Right renal pelvis (tissue), 4 donors: Measurements from ENCODE around the gene SUGCT. TPM values are rescaled to one million over a fixed set of nuclear protein-coding genes. Genes with fewer than 3 reads are reported as not detected.

ENCODE experiments used
- DNase-seq, 4 donors: peaks; one replicate each; pipeline ENCODE4 v3.0.0-alpha.2; 2013; ENCODE audit warnings: low read depth in 4 of 4, low spot score in 3 of 4, missing footprints in 1 of 4
- polyA plus RNA-seq, 4 donors: library from polyadenylated mRNA; unstranded; fragments of 120-200 nt; gene quantifications; one replicate each; pipeline ENCODE4 v1.2.1, GENCODE V29; 2013; ENCODE audit not compliant: insufficient read length in 4 of 4

The SUGCT gene
- polyA plus RNA-seq, 4 donors: 12.1 to 17.6 (median 15.0) TPM

DNA sequence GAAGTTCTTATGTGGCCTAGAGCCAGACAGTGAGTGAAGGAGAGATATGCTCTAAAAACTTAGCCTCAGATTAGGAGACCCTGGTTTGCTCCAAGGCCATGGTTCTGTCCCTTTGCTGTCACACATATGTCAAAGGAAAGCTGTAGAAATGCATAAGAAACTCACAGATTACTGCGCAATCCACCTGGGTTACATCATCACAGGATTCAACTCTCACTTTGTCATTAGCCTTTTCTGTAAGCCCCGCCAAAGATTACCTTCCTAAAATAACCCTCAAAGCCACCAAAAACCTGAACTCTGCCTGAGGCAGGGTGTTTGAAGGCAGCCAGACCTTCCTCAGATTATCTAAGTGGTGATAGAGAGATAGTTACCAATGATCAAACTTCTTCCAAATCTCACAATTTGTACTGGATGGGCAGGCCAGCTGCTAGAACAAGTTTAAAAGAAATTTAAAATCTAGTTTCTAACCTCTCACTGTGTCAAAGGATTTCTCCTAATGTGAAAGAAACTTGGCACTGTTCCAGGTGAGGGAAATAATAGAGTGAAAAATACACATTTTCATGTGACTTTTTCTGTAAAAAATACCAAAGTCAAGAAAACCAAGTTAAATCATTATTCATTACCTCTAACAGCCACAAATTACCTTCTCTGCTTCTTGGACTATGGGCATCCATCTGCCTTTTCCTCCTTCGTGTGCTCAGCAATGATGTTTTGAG is 567.2 kb downstream of the SUGCT start:
- DNase-seq: no peak

DNA sequence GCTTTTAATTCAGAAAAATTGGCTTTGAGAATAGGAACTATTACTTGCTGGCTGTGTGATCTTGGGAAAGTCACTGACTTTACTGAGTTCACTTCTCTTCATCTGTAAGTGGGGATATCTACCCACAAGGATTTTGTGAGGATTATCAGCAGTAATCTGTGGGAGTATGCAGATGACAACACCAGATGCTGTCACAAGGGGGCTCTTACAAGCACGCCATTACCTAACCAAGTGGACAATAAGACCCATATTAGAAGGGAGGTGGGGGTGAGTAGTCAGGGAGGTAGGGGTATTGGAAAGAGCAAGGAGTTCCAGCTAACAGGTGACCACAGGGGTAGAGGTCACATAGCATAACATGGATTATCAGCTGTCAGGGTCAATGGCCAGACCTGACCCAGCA is 569.4 kb downstream of the SUGCT start:
- DNase-seq: no peak

DNA sequence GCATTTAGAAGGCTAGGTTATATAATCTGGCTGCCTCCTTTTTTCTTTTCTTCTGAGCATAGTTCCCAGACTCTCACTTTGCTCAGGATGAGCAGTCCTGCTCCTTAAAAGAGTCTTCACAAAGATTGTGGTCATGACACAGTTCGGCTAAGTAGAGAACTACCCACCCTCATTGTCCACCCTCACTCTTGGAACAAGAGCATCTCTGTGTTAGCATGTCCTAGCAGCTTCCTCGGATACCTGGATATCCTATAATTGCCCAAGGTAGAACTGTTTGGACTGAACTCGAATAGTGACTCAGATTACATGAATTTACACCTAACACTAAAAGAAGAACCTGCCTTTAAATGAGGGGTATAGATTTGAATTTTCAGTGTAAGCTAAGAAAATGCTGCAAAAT is 572.0 kb downstream of the SUGCT start:
- no peak for DNase-seq

DNA sequence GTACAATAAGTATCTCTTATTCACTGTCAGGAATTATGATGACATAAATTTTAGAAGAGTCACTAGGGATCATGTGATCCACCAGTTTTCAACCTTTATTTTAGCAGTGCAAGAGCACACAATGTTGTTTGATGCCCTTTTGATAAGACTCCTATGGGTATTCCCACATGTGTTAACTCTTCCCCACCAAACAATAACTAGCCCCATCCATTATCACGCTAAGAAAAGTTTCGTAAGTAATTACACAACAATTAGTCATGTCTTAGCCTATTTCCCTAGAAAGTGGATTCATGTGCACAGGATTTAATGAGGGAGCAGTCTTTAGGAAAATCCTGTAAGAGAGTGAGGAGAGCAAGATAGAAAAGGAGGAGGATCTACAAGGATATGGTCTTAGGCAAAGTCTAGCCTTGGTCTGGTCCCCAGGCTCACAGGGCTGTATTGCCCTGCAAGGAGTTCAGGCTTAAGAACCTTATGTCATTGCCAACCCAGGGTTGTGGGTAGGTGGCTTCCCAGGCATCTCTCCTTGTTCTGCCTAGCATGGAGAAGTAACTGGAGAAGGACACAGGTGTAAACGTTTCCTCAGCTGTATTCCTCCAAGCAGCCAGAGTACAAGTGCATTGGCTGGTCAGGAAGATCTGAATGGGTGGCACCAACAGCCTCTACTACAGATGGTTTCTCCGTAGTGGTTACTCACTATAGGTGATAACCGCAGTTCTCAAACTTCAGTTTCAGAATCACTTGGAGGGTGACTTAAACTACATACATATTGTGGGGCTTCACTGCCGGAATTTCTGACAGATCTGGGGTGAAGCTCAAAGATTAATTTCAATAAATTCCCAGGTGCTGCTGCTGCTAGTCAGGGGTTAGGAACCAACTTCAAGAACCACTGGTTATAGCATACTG is 574.5 kb downstream of the SUGCT start:
- DNase-seq: no peak

DNA sequence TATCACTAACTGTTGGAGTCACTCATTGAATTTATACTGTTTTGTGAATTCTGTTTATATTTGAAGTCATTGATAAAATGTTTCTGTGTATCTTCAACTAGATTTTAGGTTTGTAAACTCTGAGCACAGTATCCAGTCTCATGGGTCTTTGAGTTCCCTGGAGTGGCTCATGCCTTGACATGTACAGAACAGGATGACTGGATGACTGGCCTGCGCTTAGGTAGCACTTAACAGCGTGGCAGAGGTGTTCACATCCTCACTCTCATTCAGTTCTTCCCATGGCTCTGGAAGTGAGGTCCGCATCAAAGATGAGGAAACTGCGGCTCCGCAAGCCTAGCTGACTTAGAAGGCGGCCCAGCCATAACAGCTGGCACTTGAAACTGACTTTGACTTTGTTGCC is 576.9 kb downstream of the SUGCT start:
- no peak for DNase-seq

DNA sequence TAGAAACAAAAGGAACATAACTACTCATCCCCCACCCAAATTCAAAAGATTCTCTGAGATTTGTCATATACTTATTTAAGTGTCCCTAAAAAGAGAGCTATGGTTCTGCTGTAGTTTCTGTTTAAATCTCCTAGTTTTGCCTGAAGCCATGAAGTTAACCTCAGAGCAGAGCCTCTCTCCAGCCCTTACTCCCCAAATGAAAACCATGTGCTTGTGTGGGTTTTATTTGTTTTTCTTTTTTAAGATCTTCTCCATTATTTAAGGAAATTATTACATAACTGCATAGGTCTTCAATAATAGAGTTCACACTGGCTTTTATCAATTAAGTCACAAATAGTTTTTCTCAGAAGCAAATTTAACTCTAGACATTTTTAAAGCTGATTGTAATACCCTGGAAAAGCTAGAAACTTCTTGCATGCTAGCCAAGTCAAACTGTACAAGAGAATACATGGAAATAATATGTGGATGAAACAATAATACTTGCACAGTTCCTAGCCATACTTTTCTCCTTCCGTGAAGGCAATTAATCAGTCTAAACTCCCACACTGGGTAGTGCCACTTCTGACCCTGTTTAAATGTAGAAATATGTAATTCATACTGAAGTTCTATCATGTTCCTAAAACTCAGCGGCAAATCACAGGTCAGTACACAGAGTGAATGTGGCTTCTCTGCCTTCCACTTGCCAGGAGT is 579.7 kb downstream of the SUGCT start:
- no peak for DNase-seq

DNA sequence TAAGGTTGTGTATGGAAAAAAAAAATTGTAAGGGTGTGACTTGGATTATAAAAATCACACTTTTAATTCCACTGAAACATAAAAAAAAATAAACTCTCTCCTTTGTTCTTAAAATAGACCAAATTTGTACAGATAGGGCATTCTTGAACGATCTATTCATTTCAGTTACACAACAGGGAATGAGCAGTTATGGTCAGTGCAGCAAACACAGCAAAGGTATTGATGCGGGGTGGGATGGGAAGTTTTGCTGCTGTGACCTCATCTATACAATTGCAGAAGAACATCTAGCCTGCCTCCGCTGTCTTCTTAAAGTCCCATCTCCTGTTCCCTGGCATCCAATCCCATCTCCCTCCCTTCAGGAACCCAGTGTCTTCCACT is 580.2 kb downstream of the SUGCT start:
- DNase-seq: no peak

DNA sequence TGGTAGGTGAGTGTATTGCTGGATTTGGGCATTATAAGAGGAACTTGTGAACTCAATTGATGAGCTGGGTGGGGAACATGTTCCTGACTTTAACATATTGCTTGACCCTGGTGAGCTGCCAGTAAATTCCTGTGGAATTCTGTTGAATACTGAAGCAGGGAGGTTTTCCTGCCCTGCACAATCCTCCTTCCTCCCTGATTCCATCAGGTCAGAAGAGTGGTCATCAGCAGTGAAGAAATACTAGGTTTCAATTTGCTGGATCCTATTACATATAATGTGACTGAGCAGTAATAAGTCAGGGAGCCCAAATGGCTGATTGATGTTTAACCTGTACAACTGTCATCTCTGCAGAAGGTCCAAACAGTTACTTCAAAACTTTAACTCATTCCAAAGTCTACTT is 581.2 kb downstream of the SUGCT start:
- no peak for DNase-seq

DNA sequence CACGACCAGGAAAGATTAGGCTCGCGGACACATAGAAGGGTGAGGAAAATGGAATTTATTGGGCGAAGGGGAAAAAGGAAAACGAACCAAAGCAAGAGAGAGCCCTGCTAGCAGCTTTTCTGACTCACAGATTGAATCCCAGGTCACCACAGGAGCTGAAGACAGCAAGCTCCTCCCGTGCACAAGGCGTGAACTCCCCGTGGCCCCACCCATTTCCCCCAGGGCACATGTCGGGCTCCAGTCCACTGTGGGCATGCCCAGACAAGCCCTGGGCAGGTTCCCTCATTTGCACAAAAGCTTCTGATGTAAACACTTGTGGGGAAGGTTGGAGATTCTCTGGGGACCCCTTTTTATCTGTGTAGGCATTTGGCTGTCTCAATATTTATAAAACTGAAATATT is 582.4 kb downstream of the SUGCT start:
- DNase-seq: no peak

DNA sequence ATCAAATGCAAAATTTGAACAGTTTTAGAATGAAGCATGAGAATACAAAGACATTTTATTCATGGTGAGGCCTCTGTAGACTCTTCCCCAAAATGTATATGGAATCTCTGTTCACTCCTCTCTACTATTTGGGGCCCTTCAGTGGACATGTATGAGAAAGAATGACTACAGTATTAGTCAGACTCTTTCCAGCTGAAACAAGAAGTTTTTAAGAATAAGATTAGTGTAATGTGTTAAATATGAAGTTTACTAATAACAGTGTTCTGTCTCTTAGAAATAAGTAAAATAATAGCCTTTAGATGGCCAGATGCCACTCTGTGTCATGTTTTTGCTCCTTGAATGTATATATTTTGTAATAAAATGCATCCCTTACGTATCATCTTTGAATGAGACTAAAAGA is 585.6 kb downstream of the SUGCT start:
- no peak for DNase-seq

DNA sequence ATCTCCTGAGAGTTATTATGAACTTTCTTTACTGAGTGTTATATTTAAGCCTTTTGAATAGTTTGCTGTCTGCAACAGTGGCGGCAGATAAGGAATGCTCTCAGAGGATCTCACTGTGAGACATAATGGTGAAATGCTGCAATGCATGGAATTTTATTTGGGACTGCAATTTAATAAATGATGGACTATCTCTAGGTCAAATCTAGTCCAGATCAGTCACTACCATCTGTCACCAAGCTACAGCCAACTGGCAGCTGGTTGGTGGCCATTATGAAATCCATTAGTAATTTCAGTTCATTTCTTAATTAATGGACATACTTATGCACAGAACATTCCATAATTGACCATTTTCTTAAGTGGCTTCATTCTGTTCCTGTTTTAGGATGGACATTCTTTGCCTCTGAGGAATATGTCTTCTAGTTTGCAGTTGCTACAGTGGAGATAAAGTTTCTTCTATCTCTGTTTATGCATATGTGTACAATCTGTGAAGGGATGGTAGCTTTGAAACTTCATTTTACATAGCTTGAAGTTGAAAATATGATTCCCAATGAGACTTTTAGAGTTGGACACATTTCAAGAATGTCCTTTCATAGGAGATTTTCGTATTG is 586.6 kb downstream of the SUGCT start:
- no peak for DNase-seq

DNA sequence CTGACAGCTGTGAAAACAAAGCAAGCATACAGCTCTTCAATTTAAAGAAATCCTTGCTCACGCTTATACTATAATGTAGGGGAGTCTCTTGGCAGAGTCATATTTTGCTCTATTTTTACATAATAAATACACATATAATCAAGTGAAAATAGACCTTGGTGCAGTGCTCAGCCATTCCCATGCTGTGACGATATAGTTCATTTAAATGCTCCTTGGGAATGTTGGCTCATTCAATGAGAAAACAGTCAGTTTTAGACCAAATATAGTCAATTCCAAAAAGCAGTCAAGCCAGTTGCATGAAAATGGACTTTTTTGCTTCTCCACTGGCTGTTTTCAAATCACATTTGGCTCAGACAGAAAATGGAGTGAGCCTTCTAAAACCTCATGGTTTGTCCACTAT is 587.4 kb downstream of the SUGCT start:
- no peak for DNase-seq

DNA sequence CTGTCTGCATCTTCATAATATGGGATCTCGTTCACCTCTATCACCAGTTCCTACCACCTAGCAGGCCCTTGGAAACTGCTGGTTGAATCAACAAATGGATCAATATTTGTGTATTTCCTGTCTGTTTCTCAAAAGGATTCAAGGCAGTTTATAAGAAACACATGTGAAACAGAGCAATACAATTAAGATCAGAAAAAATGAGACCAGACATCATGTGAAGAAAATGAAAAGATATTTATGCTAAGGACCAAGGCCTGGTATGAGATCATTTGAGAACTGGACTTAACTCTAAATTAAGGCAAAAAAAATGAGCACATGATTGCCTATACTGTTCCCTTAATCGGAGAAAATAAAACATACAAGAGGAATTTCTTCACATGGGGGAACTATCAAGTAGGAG is 589.0 kb downstream of the SUGCT start:
- DNase-seq: no peak

DNA sequence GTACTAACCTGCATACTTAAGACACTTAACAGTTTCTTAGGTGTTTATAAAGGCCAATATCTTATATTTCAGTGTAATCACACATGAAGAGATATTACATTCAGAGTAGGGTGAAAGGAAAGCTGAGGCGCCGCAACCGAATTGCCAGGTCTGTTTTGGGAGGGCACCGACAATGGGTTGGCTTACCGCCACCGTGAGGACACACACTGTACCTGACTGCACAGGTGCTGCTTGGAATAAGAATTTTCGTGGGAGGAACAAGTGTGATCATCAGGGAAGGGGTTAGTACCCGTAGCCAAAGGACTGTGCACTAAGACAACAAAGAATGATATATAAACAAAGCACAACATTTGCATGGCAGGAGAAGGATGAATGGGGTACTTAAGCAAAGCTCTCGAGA is 591.8 kb downstream of the SUGCT start:
- DNase-seq: no peak

DNA sequence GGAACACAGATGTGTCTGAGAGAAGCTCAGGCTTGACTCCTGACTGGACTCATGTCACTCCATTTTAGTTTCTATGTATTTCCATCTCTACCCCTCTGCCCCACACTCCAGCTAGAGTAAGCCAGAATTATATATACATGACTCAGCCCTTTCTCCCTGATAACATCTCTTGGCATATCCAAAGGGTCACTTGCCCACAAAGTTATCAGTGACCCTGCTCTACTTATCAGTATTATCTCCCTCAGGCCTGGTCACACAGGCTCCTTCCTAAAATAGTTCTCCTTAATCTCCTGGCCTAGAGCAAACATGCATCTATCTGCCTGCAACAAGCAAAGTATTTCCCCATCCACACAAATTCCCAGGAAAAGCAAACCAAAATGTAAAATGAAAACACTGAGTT is 598.3 kb downstream of the SUGCT start:
- DNase-seq: no peak

DNA sequence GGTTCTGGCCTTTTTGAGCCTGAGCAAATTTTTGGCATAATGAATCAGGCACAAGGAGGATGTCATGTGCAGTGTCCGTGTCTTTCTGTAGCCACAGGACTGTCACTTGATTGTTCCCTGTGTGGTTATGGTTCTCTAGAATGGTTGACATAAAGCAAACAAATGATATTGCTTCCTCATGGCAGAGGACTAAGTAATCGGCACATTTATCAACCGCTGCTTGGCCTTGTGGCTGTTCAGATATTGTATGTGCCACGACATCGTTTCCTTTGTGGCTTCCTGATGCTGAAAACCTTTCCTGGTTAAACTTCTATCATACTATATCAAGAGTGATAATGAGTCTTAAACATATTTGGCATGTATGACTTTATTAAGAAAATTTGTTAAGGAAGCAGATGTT is 598.8 kb downstream of the SUGCT start:
- DNase-seq: no peak

DNA sequence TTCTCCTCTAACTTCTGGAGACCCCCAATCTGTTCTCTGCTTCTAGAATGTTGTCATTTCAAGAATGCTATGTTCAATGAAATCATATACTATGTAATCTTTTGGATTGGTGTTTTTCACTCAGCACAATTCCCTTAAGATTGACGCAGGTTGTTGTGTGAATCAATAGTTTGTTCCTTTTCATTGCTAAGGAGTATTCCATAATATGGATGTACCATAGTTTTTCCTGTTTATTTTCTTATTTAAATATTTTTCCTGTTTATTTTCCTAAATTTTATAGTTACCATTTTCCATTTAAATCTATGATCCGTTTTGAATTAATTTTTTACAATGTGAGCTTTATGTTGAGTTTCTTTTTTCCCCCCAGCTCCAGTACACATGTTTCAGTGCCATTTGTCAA is 604.5 kb downstream of the SUGCT start:
- DNase-seq: no peak

DNA sequence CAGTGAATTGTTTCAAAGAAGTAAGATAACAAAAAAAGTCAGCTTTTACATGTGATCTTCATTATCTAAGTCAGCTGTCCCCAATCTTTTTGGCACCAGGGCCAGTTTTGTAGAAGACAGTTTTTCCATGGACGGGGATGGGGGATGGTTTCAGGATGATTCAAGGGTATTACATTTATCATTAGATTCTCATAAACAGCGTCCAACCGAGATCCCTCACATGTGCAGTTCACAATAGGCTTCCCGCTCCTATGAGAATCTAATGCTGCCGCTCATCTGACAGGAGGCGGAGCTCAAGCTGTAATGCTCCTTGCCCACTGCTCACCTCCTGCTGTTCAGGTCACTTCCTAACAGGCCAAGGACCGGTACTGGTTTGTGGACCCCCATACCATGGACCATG is 607.5 kb downstream of the SUGCT start:
- DNase-seq: no peak

DNA sequence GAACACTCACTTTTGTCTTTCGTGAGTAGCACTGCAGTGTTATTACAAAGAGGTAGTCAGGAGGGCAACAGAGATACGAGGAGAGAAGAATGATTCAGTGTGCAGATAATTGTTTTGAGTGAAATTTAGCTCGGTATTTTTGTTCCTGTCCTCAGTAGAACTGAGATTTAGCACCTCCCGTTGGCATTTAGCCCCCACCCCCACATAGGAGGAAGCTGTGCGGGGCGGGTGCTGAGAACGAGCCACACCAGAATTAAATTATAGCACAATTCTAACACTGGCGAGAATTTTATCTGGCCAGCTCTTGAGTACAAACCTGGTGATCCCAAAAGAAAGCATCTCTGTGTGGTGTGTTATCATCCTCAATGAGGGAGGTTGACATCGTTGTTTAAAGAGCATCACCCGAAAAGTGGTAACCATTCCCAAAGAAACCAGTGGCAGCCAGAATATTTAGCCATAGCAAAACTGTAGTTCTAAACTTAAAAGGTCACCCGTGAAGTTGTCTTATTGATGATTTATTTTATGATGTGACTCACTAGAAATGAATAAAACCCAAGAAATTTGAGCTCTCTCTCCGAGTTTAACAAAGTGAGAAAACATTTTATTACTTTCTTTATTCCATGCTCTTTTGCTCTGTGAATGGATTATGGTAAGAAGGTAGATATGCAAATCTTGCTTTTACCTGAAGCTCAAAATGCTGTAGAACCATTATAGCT is 612.2 kb downstream of the SUGCT start:
- DNase-seq: no peak

DNA sequence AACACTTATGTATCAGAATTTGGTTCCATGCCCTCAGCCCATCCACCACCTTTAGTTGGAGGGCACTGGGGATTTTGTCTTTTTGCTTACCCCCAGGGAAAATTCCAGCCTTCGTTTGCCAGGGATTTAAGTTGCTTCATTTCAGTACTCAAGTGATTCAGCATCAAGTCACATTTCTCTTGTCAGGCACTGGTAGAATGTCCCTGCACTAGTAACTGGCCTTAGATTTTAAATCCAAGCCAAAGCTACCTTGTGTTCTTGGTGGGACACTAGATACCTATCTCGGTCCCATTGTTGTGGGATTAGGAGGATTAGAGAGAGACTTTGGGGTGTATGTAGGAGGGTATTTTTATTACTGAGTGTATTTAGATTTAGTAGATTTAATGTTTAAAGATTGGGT is 613.1 kb downstream of the SUGCT start:
- no peak for DNase-seq

DNA sequence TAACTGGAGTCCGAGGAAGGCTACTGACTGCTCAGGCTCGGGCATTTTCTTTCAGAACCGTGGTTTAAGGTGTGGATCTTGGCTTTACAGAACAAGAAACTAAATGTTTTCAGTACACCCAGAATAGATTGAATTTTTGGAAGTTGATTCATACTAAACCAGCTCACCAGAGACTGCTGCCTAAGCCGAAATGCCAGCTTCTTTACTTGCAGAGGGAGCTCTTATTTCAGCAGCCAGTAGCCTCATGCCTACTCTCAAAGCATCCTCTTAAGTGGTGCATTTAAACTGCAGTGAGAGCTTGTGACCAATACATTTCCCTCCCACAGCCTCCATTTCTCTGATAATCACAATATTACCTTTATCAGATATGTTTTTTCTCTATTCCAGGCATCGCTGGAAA is 615.1 kb downstream of the SUGCT start:
- DNase-seq: no peak
